GM12801 (cell line): ENCODE measurements around the gene GXYLT2.

Experiments
- CTCF ChIP-seq: IDR thresholded peaks from one replicate; pipeline ENCODE4 v1.5.1; 2011; ENCODE audit warnings: control low read depth; ENCODE audit not compliant: insufficient read length; ENCODE audit errors: extremely low read depth

GXYLT2 gene

GRCh38 chr3:72848703-72849081 is 39.2 kb upstream of the GXYLT2 start:
- TF ChIP-seq CTCF, result no peak

GRCh38 chr3:72855001-72855400 is 32.8 kb upstream of the GXYLT2 start:
- no peak for TF ChIP-seq CTCF

GRCh38 chr3:72860053-72860452 is 27.8 kb upstream of the GXYLT2 start:
- no peak for TF ChIP-seq CTCF

GRCh38 chr3:72860846-72861245 is 27.0 kb upstream of the GXYLT2 start:
- TF ChIP-seq CTCF, result no peak

- no peak for TF ChIP-seq CTCF
These were observed 25.3 kb upstream of the GXYLT2 start for GRCh38 chr3:72862314-72863090.

- TF ChIP-seq CTCF, result no peak
These were observed 15.7 kb upstream of the GXYLT2 start for GRCh38 chr3:72872183-72872582.

- TF ChIP-seq CTCF, result no peak
These were observed 522 bp upstream of the GXYLT2 start for GRCh38 chr3:72887343-72887704.
